ENCODE measurements around the gene STAT3.

DNA sequence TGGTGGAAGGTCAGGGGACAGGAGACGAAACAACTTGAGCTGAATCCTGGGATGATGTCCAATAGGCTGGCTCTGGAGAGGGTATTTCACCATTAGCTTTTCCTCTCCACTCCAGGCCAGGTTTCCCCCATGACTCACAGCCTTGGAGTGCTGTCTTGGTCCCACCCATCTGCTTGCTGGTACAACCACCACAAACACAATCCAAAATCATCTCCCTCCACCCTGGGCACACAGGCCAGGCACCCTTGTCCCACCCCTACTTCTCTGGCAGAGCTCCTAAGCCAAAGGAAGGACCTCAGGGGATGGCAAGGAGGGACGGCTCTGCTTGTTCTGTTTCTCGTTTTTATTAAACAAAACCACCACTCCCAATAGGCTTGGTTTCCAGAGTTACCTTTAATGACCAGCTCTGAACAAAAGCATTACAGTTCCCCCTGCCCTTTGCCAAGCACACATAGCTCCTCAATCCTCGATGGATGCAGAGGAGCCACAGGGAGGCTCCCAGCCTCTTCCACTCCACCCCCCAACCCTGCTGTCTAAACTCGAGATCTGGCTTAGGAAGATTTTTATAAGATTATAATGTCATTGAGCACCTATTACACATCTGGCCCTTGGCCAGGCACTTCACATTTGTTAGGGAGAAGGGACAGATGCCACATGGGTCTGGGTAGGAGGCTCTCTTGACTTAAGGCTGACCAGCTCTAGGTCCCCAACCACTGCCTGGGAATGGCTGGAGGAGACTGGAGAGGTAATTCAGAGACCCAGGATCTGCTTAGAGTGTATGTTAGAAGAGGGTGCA, 21.5 kb upstream of the STAT3 start:
- TF ChIP-seq, protein P1, sequence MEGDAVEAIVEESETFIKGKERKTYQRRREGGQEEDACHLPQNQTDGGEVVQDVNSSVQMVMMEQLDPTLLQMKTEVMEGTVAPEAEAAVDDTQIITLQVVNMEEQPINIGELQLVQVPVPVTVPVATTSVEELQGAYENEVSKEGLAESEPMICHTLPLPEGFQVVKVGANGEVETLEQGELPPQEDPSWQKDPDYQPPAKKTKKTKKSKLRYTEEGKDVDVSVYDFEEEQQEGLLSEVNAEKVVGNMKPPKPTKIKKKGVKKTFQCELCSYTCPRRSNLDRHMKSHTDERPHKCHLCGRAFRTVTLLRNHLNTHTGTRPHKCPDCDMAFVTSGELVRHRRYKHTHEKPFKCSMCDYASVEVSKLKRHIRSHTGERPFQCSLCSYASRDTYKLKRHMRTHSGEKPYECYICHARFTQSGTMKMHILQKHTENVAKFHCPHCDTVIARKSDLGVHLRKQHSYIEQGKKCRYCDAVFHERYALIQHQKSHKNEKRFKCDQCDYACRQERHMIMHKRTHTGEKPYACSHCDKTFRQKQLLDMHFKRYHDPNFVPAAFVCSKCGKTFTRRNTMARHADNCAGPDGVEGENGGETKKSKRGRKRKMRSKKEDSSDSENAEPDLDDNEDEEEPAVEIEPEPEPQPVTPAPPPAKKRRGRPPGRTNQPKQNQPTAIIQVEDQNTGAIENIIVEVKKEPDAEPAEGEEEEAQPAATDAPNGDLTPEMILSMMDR (IDR thresholded peaks at IDR 0.05; ENCODE audit: borderline replicate concordance, extremely low read depth, low read length, poor library complexity, severe bottlenecking), result no peak
- no peak for TF ChIP-seq EZH2 (IDR thresholded peaks at IDR 0.05; ENCODE audit: borderline replicate concordance, low read depth, low read length, severe bottlenecking)
